ENCODE results near the gene ADCY7.

GRCh38 chr16:50322333-50322732 lies 56.0 kb downstream of the ADCY7 start:
- TF ChIP-seq EP300 (IDR thresholded peaks at IDR 0.05): no peak
- no peak for TF ChIP-seq CTCF (IDR thresholded peaks at IDR 0.05)
